Endothelial cell of umbilical vein (primary cell): ENCODE data around the gene SFTPB.

ENCODE experiments used
- CTCF ChIP-seq, 2 donors: IDR thresholded peaks; 1 replicate in 1 of 2; 2 replicates in 1 of 2; pipeline ENCODE4 v1.5.1; 2011; ENCODE audit warnings: low read length in 2 of 2, mild to moderate bottlenecking in 2 of 2, moderate library complexity in 2 of 2, control low read depth in 1 of 2, inconsistent platforms in 1 of 2, low read depth in 1 of 2; ENCODE audit not compliant: insufficient read depth in 1 of 2; ENCODE audit errors: extremely low read depth in 1 of 2
- EZH2 ChIP-seq: IDR thresholded peaks from 2 replicates; pipeline ENCODE4 v1.6.1; 2012; ENCODE audit warnings: borderline replicate concordance, low read depth, mild to moderate bottlenecking, moderate library complexity, low read length, inconsistent platforms; ENCODE audit not compliant: severe bottlenecking
- FOS ChIP-seq: IDR thresholded peaks from 2 replicates; pipeline ENCODE4 v1.6.1; 2011; ENCODE audit warnings: mild to moderate bottlenecking, low read length, moderate library complexity, borderline replicate concordance; ENCODE audit not compliant: insufficient read depth
- GATA2 ChIP-seq: IDR thresholded peaks from 2 replicates; pipeline ENCODE4 v1.7.0; 2011; ENCODE audit warnings: low read depth, mild to moderate bottlenecking, moderate library complexity, mixed read lengths, low read length; ENCODE audit not compliant: insufficient read length, insufficient read depth
- MAX ChIP-seq: IDR thresholded peaks from 2 replicates; pipeline ENCODE4 v1.6.1; 2011; ENCODE audit not compliant: insufficient read depth, insufficient read length
- MYC ChIP-seq: IDR thresholded peaks from one replicate; pipeline ENCODE4 v1.6.1; 2011; ENCODE audit warnings: mild to moderate bottlenecking, low read depth, low read length
- POLR2A ChIP-seq: IDR thresholded peaks from 2 replicates; pipeline ENCODE4 v1.6.1; 2012; ENCODE audit warnings: low read depth, mild to moderate bottlenecking, control low read depth, low read length
- POLR2AphosphoS5 ChIP-seq: IDR thresholded peaks from 2 replicates; pipeline ENCODE4 v1.6.1; 2012; ENCODE audit warnings: low read depth, mild to moderate bottlenecking, control low read depth, low read length, moderate library complexity; ENCODE audit not compliant: insufficient read depth

GRCh38 chr2:85709401-85709811 lies 41.4 kb upstream of the SFTPB start:
- TF ChIP-seq POLR2A (no peak), CTCF (IDR thresholded peaks at IDR 0.05; ENCODE audit: extremely low read depth in 1 of 2, insufficient read depth in 1 of 2, low read depth in 1 of 2, low read length in 2 of 2) (no peak), FOS (no peak), EZH2 (no peak), MYC (no peak), MAX (no peak), POLR2AphosphoS5 (no peak), GATA2 (no peak)
